ENCODE results near the gene IRGQ. TPM values are rescaled to one million over a fixed set of nuclear protein-coding genes. Genes with fewer than 3 reads are reported as not detected.

The IRGQ gene
- total RNA-seq, 4 donors from 2014 or later = 20.2 to 25.8 (median 23.6) TPM

DNA sequence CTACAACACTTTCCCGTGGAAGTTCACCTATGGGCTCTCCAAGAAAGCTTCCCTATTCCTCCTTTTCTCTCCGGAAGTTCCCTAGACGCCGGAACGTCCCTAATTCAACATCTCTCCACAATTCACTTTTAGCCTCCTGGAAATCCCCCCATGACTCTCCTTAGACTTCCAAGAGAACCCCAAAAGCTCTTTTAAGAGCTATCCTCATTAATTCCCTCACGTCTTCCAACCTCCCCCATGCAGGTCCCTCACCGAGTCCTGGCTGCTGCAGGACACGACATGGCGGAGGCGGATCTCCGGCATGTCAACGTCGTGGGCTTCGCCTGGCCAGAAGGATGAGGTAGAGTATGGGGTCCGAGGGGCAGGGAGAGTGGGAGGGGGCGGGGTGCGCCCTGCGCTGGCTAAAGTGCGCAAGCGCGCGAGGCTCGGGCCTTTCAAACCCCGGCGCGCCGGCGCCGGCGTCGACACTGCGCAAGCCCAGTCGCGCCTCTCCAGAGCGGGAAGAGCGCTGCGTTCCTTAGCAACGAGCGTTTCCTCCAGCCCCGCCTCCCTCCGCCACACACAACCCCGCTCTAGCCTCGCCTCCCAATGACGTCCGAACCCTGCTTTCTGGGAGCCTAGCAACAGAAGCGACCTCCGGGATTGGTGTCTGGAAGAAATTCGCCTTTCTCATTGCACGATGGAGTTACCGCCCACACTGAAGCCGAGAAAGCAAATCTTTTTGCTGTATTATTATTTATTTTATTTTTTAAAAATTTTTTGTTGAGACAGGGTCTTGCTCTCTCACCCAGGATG is 20.6 kb downstream of the IRGQ start, which contains the start of the genes PINLYP and XRCC1:
Gene PINLYP, plus strand, starts transcription at position 646 of the 795 bp plus-strand sequence. CDS start 1,391 bp downstream, outside the sequence.
Gene XRCC1, minus strand, starts transcription at position 372 of the 795 bp plus-strand sequence. Its CDS starts 69 bp downstream, at position 303.
- peak within 1 kb of the TSS; percentile 75 to 98 (median 88) for H3K4me3 ChIP-seq
- H3K27me3 ChIP-seq = no peaks in the 10 kb centered on the region
- DNase-seq (peak; percentile 96 to 97), ATAC-seq (peak; percentile 100)
- no peaks in the 10 kb centered on the region for H3K9me3 ChIP-seq
- peaks cover 0 to 8% of the 10 kb centered on the region in 2 donors for H3K36me3 ChIP-seq
- H3K27ac ChIP-seq = peak within 1 kb of the TSS; percentile 77 to 87 (median 82)
- TF ChIP-seq, protein P1, sequence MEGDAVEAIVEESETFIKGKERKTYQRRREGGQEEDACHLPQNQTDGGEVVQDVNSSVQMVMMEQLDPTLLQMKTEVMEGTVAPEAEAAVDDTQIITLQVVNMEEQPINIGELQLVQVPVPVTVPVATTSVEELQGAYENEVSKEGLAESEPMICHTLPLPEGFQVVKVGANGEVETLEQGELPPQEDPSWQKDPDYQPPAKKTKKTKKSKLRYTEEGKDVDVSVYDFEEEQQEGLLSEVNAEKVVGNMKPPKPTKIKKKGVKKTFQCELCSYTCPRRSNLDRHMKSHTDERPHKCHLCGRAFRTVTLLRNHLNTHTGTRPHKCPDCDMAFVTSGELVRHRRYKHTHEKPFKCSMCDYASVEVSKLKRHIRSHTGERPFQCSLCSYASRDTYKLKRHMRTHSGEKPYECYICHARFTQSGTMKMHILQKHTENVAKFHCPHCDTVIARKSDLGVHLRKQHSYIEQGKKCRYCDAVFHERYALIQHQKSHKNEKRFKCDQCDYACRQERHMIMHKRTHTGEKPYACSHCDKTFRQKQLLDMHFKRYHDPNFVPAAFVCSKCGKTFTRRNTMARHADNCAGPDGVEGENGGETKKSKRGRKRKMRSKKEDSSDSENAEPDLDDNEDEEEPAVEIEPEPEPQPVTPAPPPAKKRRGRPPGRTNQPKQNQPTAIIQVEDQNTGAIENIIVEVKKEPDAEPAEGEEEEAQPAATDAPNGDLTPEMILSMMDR (IDR thresholded peaks at IDR 0.05 in 4 of 5, conservative IDR thresholded peaks at IDR 0.05 in 1 of 5) = no peak
- peak; percentile 43 to 44 for TF ChIP-seq POLR2A (IDR thresholded peaks at IDR 0.05)
- intact Hi-C loops (cut with DNase I; ENCODE audit: low total_unique reads) (loop anchor here (1.0 to 5.0 kb wide), 2 partner anchors 21 to 43 kb away; partner anchors contain the start of genes IRGQ, ZNF575 and ZNF576), in situ Hi-C loops (cut with MboI; ENCODE audit: low sequenced_read_pairs in 4 of 4) (no loop called here)
- H3K4me1 ChIP-seq = peaks cover 10 to 13% of the 10 kb centered on the region in 2 donors

DNA sequence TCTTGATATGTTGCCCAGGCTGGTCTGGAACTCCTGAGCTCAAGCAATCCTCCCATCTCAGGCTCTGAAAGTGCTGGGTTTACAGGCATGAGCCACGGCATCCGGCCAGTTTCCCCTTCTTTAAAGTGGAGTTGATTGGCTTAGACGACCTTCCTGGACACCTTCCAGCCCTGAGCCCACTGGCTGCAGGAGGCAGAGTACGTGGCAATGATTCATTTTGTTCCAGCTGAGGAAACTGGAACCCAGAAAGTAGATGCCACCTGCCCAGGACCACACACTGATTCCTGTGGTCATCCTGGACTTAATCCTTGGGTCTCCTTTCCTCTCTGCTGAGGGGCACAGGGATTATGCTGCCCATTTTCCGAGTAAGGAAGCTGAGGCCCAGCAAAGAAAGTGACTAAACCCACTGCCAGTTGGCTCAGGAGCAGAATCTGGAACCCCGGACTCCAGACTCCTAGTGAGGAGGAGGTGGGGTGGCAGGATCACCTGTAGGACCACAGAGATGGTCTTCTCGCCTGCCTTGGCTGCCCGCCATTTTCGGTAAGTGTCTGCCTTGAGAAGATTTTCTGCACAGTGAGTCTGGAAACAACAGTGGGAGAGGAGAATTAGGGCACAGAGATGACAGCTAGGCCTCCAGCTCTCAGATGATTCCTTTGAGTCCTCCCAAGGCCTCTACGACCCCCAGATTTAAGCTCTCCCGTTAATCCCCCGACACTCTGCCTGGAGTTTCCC is 21.3 kb downstream of the IRGQ start:
- peaks cover 10 to 13% of the 10 kb centered on the region in 2 donors for H3K4me1 ChIP-seq
- ATAC-seq = no peak
- no peaks in the 10 kb centered on the region for H3K9me3 ChIP-seq
- DNase-seq = no peak
- intact Hi-C loops (cut with DNase I; ENCODE audit: low total_unique reads) = loop anchor here (1.0 to 5.0 kb wide), 3 partner anchors 22 to 43 kb away; partner anchors contain the start of genes IRGQ, ZNF428, ZNF575 and ZNF576
- peak overlapping the region; percentile 75 to 98 (median 88) for H3K4me3 ChIP-seq
- H3K27me3 ChIP-seq = no peaks in the 10 kb centered on the region
- peak overlapping the region; percentile 77 to 87 (median 82) for H3K27ac ChIP-seq
- H3K36me3 ChIP-seq = peaks cover 0 to 8% of the 10 kb centered on the region in 2 donors
- in situ Hi-C loops (cut with MboI; ENCODE audit: low sequenced_read_pairs in 4 of 4) = no loop called here
- no peak for TF ChIP-seq POLR2A (IDR thresholded peaks at IDR 0.05)
- TF ChIP-seq, protein P1 (IDR thresholded peaks at IDR 0.05 in 4 of 5, conservative IDR thresholded peaks at IDR 0.05 in 1 of 5) = no peak

DNA sequence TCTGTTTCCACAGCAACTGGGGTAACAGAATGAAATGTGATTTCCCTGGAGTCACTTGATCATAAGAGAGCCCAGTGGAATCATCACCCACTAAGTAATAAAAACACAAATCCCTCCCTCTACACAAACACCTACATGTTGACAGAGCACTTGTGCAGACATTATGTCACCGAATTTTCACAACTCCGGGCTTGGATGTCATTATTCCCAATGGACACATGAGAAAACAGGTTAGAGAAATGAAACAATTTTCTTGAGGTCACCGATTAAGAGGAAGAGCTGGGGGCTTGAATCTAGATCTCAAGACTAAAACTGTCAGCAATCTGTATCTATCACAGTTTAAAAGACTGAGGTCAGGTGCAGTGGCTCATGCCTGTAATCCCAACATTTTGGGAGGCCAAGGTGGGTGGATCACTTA is 23.8 kb downstream of the IRGQ start:
- in situ Hi-C loops (cut with MboI; ENCODE audit: low sequenced_read_pairs in 4 of 4) = no loop called here
- no peak for DNase-seq
- Histone ChIP-seq H3K27me3 (no peaks in the 10 kb centered on the region), H3K27ac (no peak overlapping the region), H3K9me3 (no peaks in the 10 kb centered on the region), H3K4me1 (peaks cover 10 to 13% of the 10 kb centered on the region in 2 donors), H3K36me3 (peaks cover 0 to 8% of the 10 kb centered on the region in 2 donors), H3K4me3 (no peak overlapping the region)
- intact Hi-C loops (cut with DNase I; ENCODE audit: low total_unique reads) = loop anchor here (5.0 kb wide), 1 partner anchor 45 kb away; the partner anchor contains the start of gene ZNF428
- TF ChIP-seq POLR2A (IDR thresholded peaks at IDR 0.05) = no peak
- TF ChIP-seq, protein P1 (IDR thresholded peaks at IDR 0.05 in 4 of 5, conservative IDR thresholded peaks at IDR 0.05 in 1 of 5) = no peak
- ATAC-seq = no peak

DNA sequence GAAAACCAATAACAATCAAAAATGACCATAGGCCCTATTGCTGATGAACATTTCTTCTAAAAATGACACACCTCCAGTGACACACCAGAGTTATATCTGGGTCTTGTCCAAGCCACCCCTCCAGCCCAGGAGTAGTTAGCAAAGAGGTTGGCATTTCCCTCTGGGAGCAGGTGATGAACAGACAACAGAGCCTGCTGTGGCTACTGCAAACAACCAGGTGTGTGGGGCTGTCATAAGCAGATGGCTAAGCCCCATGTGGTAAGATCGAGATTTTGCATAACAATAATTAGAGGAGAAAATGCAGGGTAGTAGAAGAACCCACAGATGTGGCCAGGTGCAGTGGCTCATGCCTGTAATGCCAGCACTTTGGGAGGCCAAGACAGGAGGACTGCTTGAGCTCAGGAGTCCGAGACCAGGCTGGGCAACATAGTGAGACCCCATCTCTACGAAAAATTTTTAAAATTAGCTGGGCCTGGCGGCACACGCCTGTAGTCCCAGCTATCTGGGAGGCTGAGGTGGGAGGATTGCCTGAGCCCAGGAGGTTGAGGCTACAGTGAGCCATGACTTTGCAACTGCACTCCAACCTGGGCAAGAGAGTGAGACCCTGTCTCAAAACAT is 25.7 kb downstream of the IRGQ start:
- ATAC-seq = no peak
- peaks cover 0 to 8% of the 10 kb centered on the region in 2 donors for H3K36me3 ChIP-seq
- intact Hi-C loops (cut with DNase I; ENCODE audit: low total_unique reads) = loop anchor here (5.0 kb wide), 1 partner anchor 47 kb away; the partner anchor contains the start of gene ZNF428

More for the DNA sequence above, 25.7 kb downstream of the IRGQ start:
- Histone ChIP-seq H3K27ac (no peak overlapping the region), H3K27me3 (no peaks in the 10 kb centered on the region), H3K9me3 (no peaks in the 10 kb centered on the region), H3K4me1 (peaks cover 7 to 13% of the 10 kb centered on the region in 2 donors), H3K4me3 (no peak overlapping the region)
- TF ChIP-seq POLR2A (IDR thresholded peaks at IDR 0.05) = no peak
- DNase-seq = no peak
- in situ Hi-C loops (cut with MboI; ENCODE audit: low sequenced_read_pairs in 4 of 4) = no loop called here

All from gastrocnemius medialis (tissue), 4 donors.